H1 (cell line): ENCODE measurements around the gene PDS5A. TPM values are rescaled to one million over a fixed set of nuclear protein-coding genes. Genes with fewer than 3 reads are reported as not detected.
A peak's percentile ranks its signal among the peaks of the same experiment; 100 is the strongest.

Experiments
- CTCF ChIA-PET: fragments of 300-600 bp; sonication (Branson Sonifier 250); formaldehyde crosslinking; loops from one replicate; lab custom pipeline; 2021; ENCODE audit not compliant: partially characterized antibody; lab: Charles Lee
- POLR2A ChIA-PET: fragments of 300-600 bp; sonication (Branson Sonifier 250); formaldehyde crosslinking; loops from one replicate; lab custom pipeline; 2021; ENCODE audit warnings: inconsistent platforms; ENCODE audit not compliant: partially characterized antibody; lab: Charles Lee
- DNase-seq, 2 experiments: peaks; one replicate each; pipeline versions ENCODE4 v3.0.0 to v3.0.0-alpha.2; 2010 to 2022; ENCODE audit warnings: low spot score in 2 of 2, low read depth in 1 of 2, mixed read lengths in 1 of 2
- FAIRE-seq: peaks from 2 replicates; lab custom pipeline; 2011; peaks lifted over from hg19 to GRCh38; lab: Jason Lieb, UNC
- H2AFZ ChIP-seq: 2 replicates; pipeline ENCODE4 v1.8.1; 2012; ENCODE audit warnings: low read length, inconsistent platforms
- H2AK5ac ChIP-seq: 2 replicates; pipeline ENCODE4 v1.6.1; 2013; ENCODE audit warnings: low read depth, low read length
- H2BK120ac ChIP-seq: replicated peaks from 2 replicates; pipeline ENCODE3; 2013; ENCODE audit warnings: low read depth, low read length, inconsistent platforms
- H2BK12ac ChIP-seq: 2 replicates; pipeline ENCODE4 v1.6.1; 2013; ENCODE audit warnings: low read depth, low read length
- H2BK15ac ChIP-seq: 2 replicates; pipeline ENCODE4 v1.6.1; 2013; ENCODE audit warnings: low read length
- H2BK20ac ChIP-seq: 2 replicates; pipeline ENCODE4 v1.6.1; 2013; ENCODE audit warnings: low read length
- H2BK5ac ChIP-seq: 2 replicates; pipeline ENCODE4 v1.6.1; 2013; ENCODE audit warnings: low read depth, low read length
- H3K14ac ChIP-seq: 2 replicates; pipeline ENCODE4 v1.6.1; 2013; ENCODE audit warnings: inconsistent platforms; ENCODE audit not compliant: insufficient read length
- H3K18ac ChIP-seq: 2 replicates; pipeline ENCODE4 v1.6.1; 2013; ENCODE audit warnings: low read length; ENCODE audit errors: extremely low read depth
- H3K23ac ChIP-seq: 2 replicates; pipeline ENCODE4 v1.6.1; 2013; ENCODE audit warnings: inconsistent platforms; ENCODE audit not compliant: insufficient read length
- H3K23me2 ChIP-seq: 2 replicates; pipeline ENCODE4 v1.6.1; 2013; ENCODE audit warnings: low read depth, low read length
- H3K27ac ChIP-seq: 2 replicates; pipeline ENCODE4 v1.6.1; 2011; ENCODE audit warnings: low read depth, low read length, inconsistent platforms
- H3K27me3 ChIP-seq, 4 experiments: replicated peaks in 1 of 4; 1 replicate in 1 of 4; 2 replicates in 3 of 4; pipeline versions ENCODE4 v1.6.1 to v1.8.1; 2011 to 2013; ENCODE audit warnings: low read length in 3 of 4, mild to moderate bottlenecking in 3 of 4, inconsistent platforms in 2 of 4, mixed read lengths in 2 of 4, moderate library complexity in 1 of 4; ENCODE audit not compliant: control insufficient read depth in 3 of 4, insufficient read depth in 3 of 4; ENCODE audit errors: extremely low read depth in 1 of 4
- H3K36me3 ChIP-seq, 4 experiments: 2 replicates each; pipeline versions ENCODE4 v1.6.1 to v1.8.1; 2011 to 2013; ENCODE audit warnings: mild to moderate bottlenecking in 4 of 4, low read length in 3 of 4, moderate library complexity in 2 of 4, control low read depth in 1 of 4, inconsistent platforms in 1 of 4; ENCODE audit not compliant: insufficient read depth in 4 of 4, control insufficient read depth in 2 of 4
- H3K4ac ChIP-seq: replicated peaks from 2 replicates; pipeline ENCODE3; 2013; ENCODE audit warnings: low read length, low read depth, mixed read lengths, inconsistent platforms; ENCODE audit not compliant: insufficient read length
- H3K4me1 ChIP-seq, 4 experiments: replicated peaks in 1 of 4; 1 replicate in 1 of 4; 2 replicates in 3 of 4; pipeline versions ENCODE4 v1.6.1 to v1.8.1; 2011 to 2013; ENCODE audit warnings: low read length in 3 of 4, inconsistent platforms in 2 of 4, mixed read lengths in 1 of 4; ENCODE audit not compliant: insufficient read depth in 4 of 4, control insufficient read depth in 3 of 4
- H3K4me2 ChIP-seq, 2 experiments: 2 replicates each; pipeline versions ENCODE4 v1.6.1 to v1.8.1; 2011 to 2013; ENCODE audit warnings: low read depth in 2 of 2, low read length in 2 of 2, control low read depth in 1 of 2, inconsistent platforms in 1 of 2, mild to moderate bottlenecking in 1 of 2; ENCODE audit not compliant: insufficient read depth in 1 of 2
- H3K4me3 ChIP-seq, 4 experiments: fragments of 200-600, 300-600 bp in 1 of 4; sonication (generic), shearing (Covaris generic), sonication (Bioruptor Twin) in 1 of 4; 2 replicates each; pipeline versions ENCODE4 v1.5.1 to v1.8.1; 2011 to 2016; ENCODE audit warnings: low read length in 4 of 4, low read depth in 3 of 4, control low read depth in 2 of 4, inconsistent platforms in 2 of 4, mild to moderate bottlenecking in 2 of 4, mixed read lengths in 1 of 4, moderate library complexity in 1 of 4; ENCODE audit not compliant: insufficient read depth in 2 of 4; ENCODE audit errors: extremely low read depth in 1 of 4
- H3K56ac ChIP-seq: replicated peaks from 2 replicates; pipeline ENCODE3; 2013; ENCODE audit warnings: low read depth, mild to moderate bottlenecking, mixed read lengths, low read length, inconsistent platforms; ENCODE audit not compliant: insufficient read length
- H3K79me1 ChIP-seq: 2 replicates; pipeline ENCODE4 v1.6.1; 2013; ENCODE audit warnings: low read depth, low read length, control low read depth
- H3K79me2 ChIP-seq, 2 experiments: 2 replicates each; pipeline versions ENCODE4 v1.6.1 to v1.8.1; 2012 to 2013; ENCODE audit warnings: low read length in 2 of 2, mild to moderate bottlenecking in 2 of 2, inconsistent platforms in 1 of 2; ENCODE audit not compliant: insufficient read depth in 2 of 2, control insufficient read depth in 1 of 2
- H3K9ac ChIP-seq, 4 experiments: replicated peaks in 1 of 4; 1 replicate in 1 of 4; 2 replicates in 3 of 4; pipeline versions ENCODE4 v1.6.1 to v1.8.1; 2011 to 2013; ENCODE audit warnings: low read depth in 3 of 4, low read length in 3 of 4, control low read depth in 2 of 4, mild to moderate bottlenecking in 2 of 4, moderate library complexity in 2 of 4, inconsistent platforms in 1 of 4; ENCODE audit errors: extremely low read depth in 1 of 4
- H3K9me3 ChIP-seq, 2 experiments: 2 replicates each; pipeline versions ENCODE4 v1.6.1 to v1.8.1; 2012 to 2013; ENCODE audit warnings: mild to moderate bottlenecking in 2 of 2, moderate library complexity in 2 of 2, control low read depth in 1 of 2, inconsistent platforms in 1 of 2, low read depth in 1 of 2, low read length in 1 of 2, mixed read lengths in 1 of 2; ENCODE audit not compliant: insufficient read depth in 2 of 2
- H4K20me1 ChIP-seq, 2 experiments: replicated peaks in 1 of 2; 2 replicates each; pipeline versions ENCODE3 to v1.8.1; 2011 to 2013; ENCODE audit warnings: inconsistent platforms in 2 of 2, low read length in 2 of 2, mild to moderate bottlenecking in 1 of 2; ENCODE audit not compliant: insufficient read depth in 2 of 2, control insufficient read depth in 1 of 2
- H4K5ac ChIP-seq: 2 replicates; pipeline ENCODE4 v1.6.1; 2013; ENCODE audit warnings: low read length, low read depth, mixed read lengths, inconsistent platforms; ENCODE audit not compliant: insufficient read length
- H4K8ac ChIP-seq: 2 replicates; pipeline ENCODE4 v1.8.0; 2013; ENCODE audit warnings: mild to moderate bottlenecking, moderate library complexity, low read length, inconsistent platforms; ENCODE audit not compliant: insufficient read depth; ENCODE audit errors: extremely low read depth
- H4K91ac ChIP-seq: replicated peaks from 2 replicates; pipeline ENCODE3; 2013; ENCODE audit warnings: low read length, mixed read lengths, inconsistent platforms; ENCODE audit not compliant: insufficient read length
- CEBPB ChIP-seq: IDR thresholded peaks from 2 replicates; pipeline ENCODE4 v1.6.1; 2012; ENCODE audit warnings: low read depth, low read length
- TEAD4 ChIP-seq: IDR thresholded peaks from 2 replicates; pipeline ENCODE4 v1.6.1; 2012; ENCODE audit warnings: low read depth, low read length, inconsistent platforms, mixed read lengths
- WGBS, 2 experiments: shearing (Covaris generic) in 1 of 2; methylation state at CpG; one replicate each; pipeline versions ENCODE4 v1.1.6 to v1.1.7; 2013 to 2015; ENCODE audit warnings: low lambda C conversion rate in 2 of 2, mixed read lengths in 2 of 2, inconsistent platforms in 1 of 2, low coverage in 1 of 2, missing lambda C conversion rate in 1 of 2; ENCODE audit not compliant: insufficient replicate concordance in 2 of 2, insufficient coverage in 1 of 2, insufficient read length in 1 of 2; ENCODE audit errors: extremely low coverage in 1 of 2, missing lambda C conversion rate in 1 of 2; 5-methylcytosine and 5-hydroxymethylcytosine counted together
- polyA plus RNA-seq, 7 experiments: library from polyadenylated mRNA; depleted of rRNA in 3 of 7; stranded (reverse) in 5 of 7; unstranded in 2 of 7; fragments of >200 nt in 5 of 7; fragments of 200-250 nt in 2 of 7; gene quantifications; 1 replicate in 5 of 7; 2 replicates in 1 of 7; 4 replicates in 1 of 7; pipeline versions ENCODE4 v1.2.1 to v1.2.3, GENCODE V29; 2011 to 2013; ENCODE audit warnings: missing spikeins in 2 of 7, mixed read lengths in 2 of 7
- total RNA-seq: library from RNA; stranded (reverse); fragmentation: NEBNext Ultra II Directional; extraction: Animal tissue kit (Norgen Biotek cat#: 25700); gene quantifications from 2 replicates; pipeline ENCODE4 v1.2.1, GENCODE V29; 2021

PDS5A gene
- total and polyA plus RNA-seq, 2 of the 8 experiments (the other 6 are each of a cell fraction or from before 2014, with no cell fraction given) = 15.5 to 76.6 TPM

GRCh38 chr4:39941682-39942217, 36.0 kb downstream of the PDS5A start:
- Histone ChIP-seq H3K23ac (no peak overlapping the region), H4K8ac (no peak overlapping the region), H2BK120ac (no peak overlapping the region), H4K91ac (no peak overlapping the region), H3K23me2 (no peaks in the 10 kb centered on the region), H2AFZ (no peak overlapping the region), H4K20me1 (peaks cover 11 to 15% of the 10 kb centered on the region in 2 experiments), H2BK15ac (no peak overlapping the region), H3K56ac (no peak overlapping the region), H3K18ac (no peak overlapping the region), H3K79me1 (peaks cover 2% of the 10 kb centered on the region; the same call in 1 of the 2 replicates), H3K4me2 (no peak overlapping the region), H3K27ac (no peak overlapping the region), H3K4me1 (peaks cover 2 to 9% (median 4%) of the 10 kb centered on the region in 4 experiments; a peak in 6 of 7 replicates), H3K36me3 (no peaks in the 10 kb centered on the region; a peak in 1 of 8 replicates), H3K4me3 (no peak overlapping the region), H3K4ac (no peak overlapping the region), H2AK5ac (no peak overlapping the region)
- no peak for DNase-seq
- 76% methylated on average over 2 of the region's 2 CpGs; no CpG with 5 or more reads in 1 of the 2 experiments for WGBS, 2 experiments
- TF ChIP-seq CEBPB = peak; percentile 64; the same call in 1 of the 2 replicates
- no peak for TF ChIP-seq TEAD4
- TF ChIP-seq, all 59 proteins: peak for 1
- POLR2A ChIA-PET = interaction anchor here (1.4 kb wide), 1 partner anchor 12 kb away, joined by 5 read pairs; no protein-coding TSS in a partner anchor
- Histone ChIP-seq H3K27me3 (no peaks in the 10 kb centered on the region), H3K9ac (no peak overlapping the region), H2BK5ac (no peak overlapping the region), H3K14ac (no peak overlapping the region), H2BK20ac (no peak overlapping the region), H2BK12ac (no peak overlapping the region), H3K9me3 (no peaks in the 10 kb centered on the region), H4K5ac (no peak overlapping the region), H3K79me2 (peaks cover 10 to 90% of the 10 kb centered on the region in 2 experiments)
- CTCF ChIA-PET = no interaction called here
- no peak for FAIRE-seq
